RWPE2 (cell line): ENCODE measurements around the gene KPNA6.
"Not testable (repeated sequence)": the region's sequence is repeated elsewhere in the genome, so short reads cannot be mapped to it uniquely, and the experiment has no call there.

Experiments
- ATAC-seq: fragments of 200-7000 bp; cut with Tn5 transposase; 3 replicates; pipeline ENCODE4 v1.9.1; 2021; ENCODE audit warnings: low read depth
- DNase-seq: peaks from one replicate; pipeline ENCODE4 v3.0.0-alpha.2; 2020; ENCODE audit warnings: low spot score
- H3K27ac ChIP-seq: fragments of 450-650 bp; 2 replicates; pipeline ENCODE4 v1.5.1; 2017; ENCODE audit warnings: mild to moderate bottlenecking; ENCODE audit not compliant: poor library complexity, severe bottlenecking
- H3K27me3 ChIP-seq: fragments of 250-450 bp; sonication (Bioruptor Pico); 2 replicates; pipeline ENCODE4 v1.5.1; 2021; ENCODE audit warnings: mild to moderate bottlenecking, moderate library complexity; ENCODE audit not compliant: insufficient read depth, poor library complexity, severe bottlenecking
- H3K36me3 ChIP-seq: fragments of 250-450 bp; sonication (Bioruptor Pico); 2 replicates; pipeline ENCODE4 v1.5.1; 2020; ENCODE audit warnings: low read depth, mild to moderate bottlenecking, moderate library complexity
- H3K4me1 ChIP-seq: fragments of 250-450 bp; sonication (Bioruptor Pico); 2 replicates; pipeline ENCODE4 v1.5.1; 2021; ENCODE audit warnings: mild to moderate bottlenecking, moderate library complexity; ENCODE audit not compliant: insufficient read depth, poor library complexity, severe bottlenecking
- H3K4me3 ChIP-seq: fragments of 250-450 bp; sonication (Bioruptor Pico); 2 replicates; pipeline ENCODE4 v1.5.1; 2021; ENCODE audit warnings: mild to moderate bottlenecking, moderate library complexity; ENCODE audit not compliant: severe bottlenecking
- H3K9me3 ChIP-seq: fragments of 250-450 bp; sonication (Bioruptor Pico); 2 replicates; pipeline ENCODE4 v1.5.1; 2021; ENCODE audit warnings: mild to moderate bottlenecking, moderate library complexity; ENCODE audit not compliant: severe bottlenecking
- TF ChIP-seq, protein P1 (sequence below): fragments of 450-650 bp; IDR thresholded peaks from one replicate; pipeline ENCODE4 v1.5.1; 2017; ENCODE audit warnings: mild to moderate bottlenecking, moderate library complexity; ENCODE audit not compliant: poor library complexity, severe bottlenecking

KPNA6 gene

GRCh38 chr1:32150847-32151246 is 43.0 kb downstream of the KPNA6 start:
- TF ChIP-seq, protein P1, sequence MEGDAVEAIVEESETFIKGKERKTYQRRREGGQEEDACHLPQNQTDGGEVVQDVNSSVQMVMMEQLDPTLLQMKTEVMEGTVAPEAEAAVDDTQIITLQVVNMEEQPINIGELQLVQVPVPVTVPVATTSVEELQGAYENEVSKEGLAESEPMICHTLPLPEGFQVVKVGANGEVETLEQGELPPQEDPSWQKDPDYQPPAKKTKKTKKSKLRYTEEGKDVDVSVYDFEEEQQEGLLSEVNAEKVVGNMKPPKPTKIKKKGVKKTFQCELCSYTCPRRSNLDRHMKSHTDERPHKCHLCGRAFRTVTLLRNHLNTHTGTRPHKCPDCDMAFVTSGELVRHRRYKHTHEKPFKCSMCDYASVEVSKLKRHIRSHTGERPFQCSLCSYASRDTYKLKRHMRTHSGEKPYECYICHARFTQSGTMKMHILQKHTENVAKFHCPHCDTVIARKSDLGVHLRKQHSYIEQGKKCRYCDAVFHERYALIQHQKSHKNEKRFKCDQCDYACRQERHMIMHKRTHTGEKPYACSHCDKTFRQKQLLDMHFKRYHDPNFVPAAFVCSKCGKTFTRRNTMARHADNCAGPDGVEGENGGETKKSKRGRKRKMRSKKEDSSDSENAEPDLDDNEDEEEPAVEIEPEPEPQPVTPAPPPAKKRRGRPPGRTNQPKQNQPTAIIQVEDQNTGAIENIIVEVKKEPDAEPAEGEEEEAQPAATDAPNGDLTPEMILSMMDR: no peak
- H3K36me3 ChIP-seq: peaks cover 15% of the 10 kb centered on the region; the same call in 1 of the 2 replicates
- no peak for ATAC-seq
- H3K27ac ChIP-seq: no peak overlapping the region
- DNase-seq: no peak
- H3K9me3 ChIP-seq: peaks cover 4% of the 10 kb centered on the region
- no peaks in the 10 kb centered on the region for H3K27me3 ChIP-seq
- H3K4me1 ChIP-seq: no peaks in the 10 kb centered on the region
- no peak overlapping the region for H3K4me3 ChIP-seq

GRCh38 chr1:32151319-32151787 is 43.5 kb downstream of the KPNA6 start:
- DNase-seq: no peak

DNA sequence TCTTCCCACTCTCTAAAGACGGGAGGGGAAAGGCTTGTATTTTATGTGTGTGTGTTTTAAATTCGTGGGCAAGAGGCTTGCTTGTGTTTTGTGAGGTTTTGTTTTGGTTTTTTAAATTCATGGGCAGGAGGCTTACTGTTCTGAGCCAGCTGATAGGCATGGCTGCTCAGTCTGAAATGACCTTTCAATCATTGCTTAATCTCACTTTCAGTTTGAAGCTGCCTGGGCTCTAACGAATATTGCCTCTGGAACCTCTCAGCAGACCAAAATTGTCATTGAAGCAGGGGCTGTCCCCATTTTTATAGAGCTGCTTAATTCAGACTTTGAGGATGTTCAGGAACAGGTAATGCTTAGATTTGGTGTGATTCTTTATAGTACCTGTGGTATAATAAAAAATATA is 51.3 kb downstream of the KPNA6 start:
- Histone ChIP-seq H3K4me3 (no peak overlapping the region), H3K9me3 (no peaks in the 10 kb centered on the region), H3K36me3 (peaks cover 82% of the 10 kb centered on the region), H3K27me3 (no peaks in the 10 kb centered on the region), H3K27ac (no peak overlapping the region), H3K4me1 (no peaks in the 10 kb centered on the region)
- ATAC-seq (no peak), DNase-seq (no peak)
- TF ChIP-seq, protein P1: no peak

More at GRCh38 chr1:32151319-32151787, 43.5 kb downstream of the KPNA6 start:
- H3K27me3 ChIP-seq: no peaks in the 10 kb centered on the region
- H3K27ac ChIP-seq: no peak overlapping the region
- H3K4me1 ChIP-seq: no peaks in the 10 kb centered on the region
- H3K4me3 ChIP-seq: no peak overlapping the region
- TF ChIP-seq, protein P1: no peak
- ATAC-seq: peak; percentile 76
- H3K9me3 ChIP-seq: peaks cover 4% of the 10 kb centered on the region
- peaks cover 19% of the 10 kb centered on the region for H3K36me3 ChIP-seq

DNA sequence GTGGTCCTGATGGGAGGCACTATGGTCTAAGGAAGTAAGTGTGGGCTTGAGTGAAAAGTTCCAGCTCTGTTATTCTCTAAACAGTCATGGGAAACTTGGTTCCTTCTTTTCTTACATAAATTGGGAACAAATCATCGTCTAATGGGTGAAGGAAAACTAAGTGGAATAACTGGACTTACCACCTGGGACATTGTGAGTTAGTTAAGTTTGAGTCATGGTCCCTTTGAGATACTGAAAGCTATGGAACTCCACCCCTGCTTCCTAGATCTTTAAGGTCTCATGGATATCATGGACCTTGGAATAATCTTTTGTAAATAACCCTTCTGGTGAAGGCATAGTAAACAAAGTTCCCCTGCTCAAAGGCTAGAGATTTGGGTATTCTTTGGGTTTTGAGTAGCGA is 55.5 kb downstream of the KPNA6 start:
- TF ChIP-seq, protein P1: no peak
- Histone ChIP-seq H3K9me3 (no peaks in the 10 kb centered on the region), H3K27me3 (no peaks in the 10 kb centered on the region), H3K4me1 (no peaks in the 10 kb centered on the region), H3K4me3 (no peak overlapping the region), H3K36me3 (peaks cover 61% of the 10 kb centered on the region), H3K27ac (no peak overlapping the region)
- ATAC-seq (no peak), DNase-seq (no peak)

- H3K27ac ChIP-seq, DNase-seq, ATAC-seq, H3K9me3 ChIP-seq, H3K27me3 ChIP-seq, H3K4me3 ChIP-seq, H3K4me1 ChIP-seq: not testable (repeated sequence)
- peaks cover 51% of the 10 kb centered on the region for H3K36me3 ChIP-seq
Measured at GRCh38 chr1:32165633-32166032, 57.8 kb downstream of the KPNA6 start.
